Activated CD4-positive, alpha-beta T cell treated with anti-CD3 and anti-CD28 coated beads for 36 hours (primary cell): ENCODE data around the gene AARSD1. TPM values are rescaled to one million over a fixed set of nuclear protein-coding genes. Genes with fewer than 3 reads are reported as not detected.
"Not testable (repeated sequence)": the region's sequence is repeated elsewhere in the genome, so short reads cannot be mapped to it uniquely, and the experiment has no call there.

ENCODE experiments used
- ATAC-seq: fragments of 200-7000 bp; cut with Tn5 transposase; one replicate; pipeline ENCODE4 v1.10.0; 2021; ENCODE audit warnings: mild to moderate bottlenecking, moderate library complexity
- CTCF ChIA-PET: fragments of 350-600 bp; sonication (Branson Sonifier 250); formaldehyde crosslinking; loops from one replicate; lab custom pipeline; 2021; ENCODE audit warnings: antibody characterized with exemption; lab: Charles Lee
- POLR2A ChIA-PET: fragments of 350-600 bp; sonication (Branson Sonifier 250); formaldehyde crosslinking; loops from one replicate; lab custom pipeline; 2021; ENCODE audit warnings: antibody characterized with exemption, inconsistent platforms; lab: Charles Lee
- DNase-seq: peaks from one replicate; pipeline ENCODE4 v3.0.0-alpha.2; 2020
- H3K27ac Mint-ChIP-seq: one replicate; pipeline ENCODE4 v1.8.0; 2021; ENCODE audit warnings: mixed read lengths
- H3K27me3 Mint-ChIP-seq: one replicate; pipeline ENCODE4 v1.8.0; 2021; ENCODE audit warnings: mixed read lengths
- H3K36me3 Mint-ChIP-seq: one replicate; pipeline ENCODE4 v1.8.0; 2021; ENCODE audit warnings: low read depth, mixed read lengths
- H3K4me1 Mint-ChIP-seq: one replicate; pipeline ENCODE4 v1.8.0; 2021; ENCODE audit warnings: mixed read lengths
- H3K4me3 Mint-ChIP-seq: one replicate; pipeline ENCODE4 v1.8.0; 2021; ENCODE audit warnings: mild to moderate bottlenecking, moderate library complexity, mixed read lengths
- H3K9me3 Mint-ChIP-seq: one replicate; pipeline ENCODE4 v1.8.0; 2021; ENCODE audit warnings: low read depth, mixed read lengths
- intact Hi-C, 2 experiments: fragments of 100-400 bp; cut with DNase I in 1 of 2; cut with micrococcal nuclease in 1 of 2; formaldehyde crosslinking; loops; one replicate each; pipeline versions ENCODE4 v1.14.2 to v1.15.1; 2022 to 2024; cut with DNase I, micrococcal nuclease
- total RNA-seq, 2 experiments: library from RNA; stranded (reverse); gene quantifications; one replicate each; pipeline ENCODE4 v1.2.3, GENCODE V29; 2021

AARSD1 gene
- total RNA-seq, result 10 to 100 TPM; 40.8 to 58.6 TPM

- ChIA-PET POLR2A (interaction anchor here (0.8 to 1.0 kb wide), 2 partner anchors 34 to 378 kb away, joined by 3 to 5 read pairs; partner anchors contain the start of gene RPL27), CTCF (interaction anchor here (0.7 to 1.7 kb wide), 3 partner anchors 16 to 139 kb away, joined by 3 to 9 read pairs (median 4); partner anchors contain the start of genes PTGES3L, RPL27 and RUNDC1)
- H3K27ac Mint-ChIP-seq, result peak within 1 kb of the TSS; percentile 90
- intact Hi-C loops, result loop anchor here (1.0 kb wide), 9 partner anchors 16 to 402 kb away; partner anchors contain the start of genes RPL27 (in 2 of the 2), BRCA1 (in 1 of the 2), COASY (in 1 of the 2) and PTGES3L (in 1 of the 2)
- H3K4me3 Mint-ChIP-seq, result peak within 1 kb of the TSS; percentile 93
- H3K4me1 Mint-ChIP-seq, result peaks cover 22% of the 10 kb centered on the region
- H3K9me3 Mint-ChIP-seq, result no peaks in the 10 kb centered on the region
- peaks cover 33% of the 10 kb centered on the region for H3K36me3 Mint-ChIP-seq
- DNase-seq (peak; percentile 95), ATAC-seq (peak; percentile 95)
- H3K27me3 Mint-ChIP-seq, result no peaks in the 10 kb centered on the region
Observed at GRCh38 chr17:42964161-42964932, at the start of gene AARSD1. Gene AARSD1, minus strand, starts transcription at chr17:42964454. Its CDS starts 14 bp downstream, at chr17:42964440.

- POLR2A ChIA-PET, result no interaction called here
- H3K9me3 Mint-ChIP-seq, result no peaks in the 10 kb centered on the region
Observed at GRCh38 chr17:43013296-43013695, 49.0 kb upstream of the AARSD1 start.

GRCh38 chr17:43011728-43012472, 47.6 kb upstream of the AARSD1 start:
- Mint-ChIP-seq H3K27ac (no peak overlapping the region), H3K36me3 (peaks cover 22% of the 10 kb centered on the region), H3K4me3 (no peak overlapping the region), H3K4me1 (peaks cover 12% of the 10 kb centered on the region), H3K27me3 (no peaks in the 10 kb centered on the region), H3K9me3 (no peaks in the 10 kb centered on the region)
- ChIA-PET CTCF (interaction anchor here (0.7 to 0.8 kb wide), 2 partner anchors 14 to 337 kb away, joined by 3 read pairs; partner anchors contain the start of gene RPL27), POLR2A (interaction anchor here (0.6 kb wide), 1 partner anchor 318 kb away, joined by 3 read pairs; no protein-coding TSS in a partner anchor)
- no peak for ATAC-seq
- intact Hi-C loops, result no loop called here
- no peak for DNase-seq

More at GRCh38 chr17:43013296-43013695, 49.0 kb upstream of the AARSD1 start:
- H3K4me1 Mint-ChIP-seq, result peaks cover 9% of the 10 kb centered on the region
- CTCF ChIA-PET, result no interaction called here
- no peak for DNase-seq
- no peak overlapping the region for H3K27ac Mint-ChIP-seq
- peaks cover 21% of the 10 kb centered on the region for H3K36me3 Mint-ChIP-seq
- intact Hi-C loops, result no loop called here
- H3K4me3 Mint-ChIP-seq, result no peak overlapping the region
- H3K27me3 Mint-ChIP-seq, result no peaks in the 10 kb centered on the region
- no peak for ATAC-seq

GRCh38 chr17:43010667-43011308, 46.5 kb upstream of the AARSD1 start:
- H3K9me3 Mint-ChIP-seq, result no peaks in the 10 kb centered on the region
- intact Hi-C loops, result no loop called here
- DNase-seq, result no peak
- H3K4me3 Mint-ChIP-seq, result no peak overlapping the region
- H3K27me3 Mint-ChIP-seq, result no peaks in the 10 kb centered on the region
- peaks cover 24% of the 10 kb centered on the region for H3K36me3 Mint-ChIP-seq
- ATAC-seq, result no peak
- ChIA-PET CTCF (interaction anchor here (0.5 kb wide), 1 partner anchor 16 kb away, joined by 3 read pairs; no protein-coding TSS in a partner anchor), POLR2A (interaction anchor here (0.6 kb wide), 2 partner anchors 13 to 317 kb away, joined by 3 to 4 read pairs; no protein-coding TSS in a partner anchor)
- no peak overlapping the region for H3K27ac Mint-ChIP-seq
- H3K4me1 Mint-ChIP-seq, result peaks cover 15% of the 10 kb centered on the region

GRCh38 chr17:43006639-43007551, 42.6 kb upstream of the AARSD1 start, which contains the start of gene IFI35:
Gene IFI35, plus strand, starts transcription at chr17:43006784. Its CDS starts 164 bp downstream, at chr17:43006948.
- H3K27ac Mint-ChIP-seq, result peak within 1 kb of the TSS; percentile 100
- no peaks in the 10 kb centered on the region for H3K9me3 Mint-ChIP-seq
- peak; percentile 97 for ATAC-seq
- ChIA-PET POLR2A (interaction anchor here (1.0 to 1.7 kb wide), 3 partner anchors 9 to 17 kb away, joined by 3 to 13 read pairs (median 4); partner anchors contain the start of gene RPL27), CTCF (interaction anchor here (1.0 to 2.3 kb wide), 2 partner anchors 8 to 165 kb away, joined by 3 to 12 read pairs; partner anchors contain the start of gene RPL27)
- H3K36me3 Mint-ChIP-seq, result peaks cover 28% of the 10 kb centered on the region
- intact Hi-C loops, result loop anchor here (1.0 kb wide), 3 partner anchors 9 to 309 kb away; partner anchors contain the start of genes RPL27 (in 1 of the 2) and VAT1 (in 1 of the 2)
- peak; percentile 94 for DNase-seq
- H3K4me1 Mint-ChIP-seq, result peaks cover 24% of the 10 kb centered on the region
- H3K27me3 Mint-ChIP-seq, result no peaks in the 10 kb centered on the region
- peak within 1 kb of the TSS; percentile 99 for H3K4me3 Mint-ChIP-seq

- CTCF ChIA-PET, result interaction anchor here (1.9 kb wide), 1 partner anchor 21 kb away, joined by 5 read pairs; no protein-coding TSS in a partner anchor
- POLR2A ChIA-PET, result interaction anchor here (0.7 kb wide), 1 partner anchor 276 kb away, joined by 4 read pairs; no protein-coding TSS in a partner anchor
- Mint-ChIP-seq H3K36me3 (peaks cover 55% of the 10 kb centered on the region), H3K27ac (peak overlapping the region; percentile 61), H3K4me3 (no peak overlapping the region), H3K9me3 (no peaks in the 10 kb centered on the region), H3K4me1 (peaks cover 34% of the 10 kb centered on the region), H3K27me3 (no peaks in the 10 kb centered on the region)
- intact Hi-C loops, result no loop called here
- no peak for DNase-seq
- no peak for ATAC-seq
Observed at GRCh38 chr17:43003542-43004172, 39.4 kb upstream of the AARSD1 start.

- peaks cover 37% of the 10 kb centered on the region for H3K4me1 Mint-ChIP-seq
- intact Hi-C loops, H3K9me3 Mint-ChIP-seq, ATAC-seq, DNase-seq, CTCF ChIA-PET, H3K27me3 Mint-ChIP-seq: not testable (repeated sequence)
- peak overlapping the region; percentile 28 for H3K4me3 Mint-ChIP-seq
- peak overlapping the region; percentile 67 for H3K27ac Mint-ChIP-seq
- H3K36me3 Mint-ChIP-seq, result peaks cover 56% of the 10 kb centered on the region
- POLR2A ChIA-PET, result interaction anchor here (0.6 kb wide), 2 partner anchors 344 to 367 kb away, joined by 3 to 4 read pairs; no protein-coding TSS in a partner anchor
Observed at GRCh38 chr17:43000894-43001293, 36.6 kb upstream of the AARSD1 start.

GRCh38 chr17:42999003-42999525, 34.8 kb upstream of the AARSD1 start:
- H3K4me1 Mint-ChIP-seq, result peaks cover 37% of the 10 kb centered on the region
- DNase-seq (no peak), ATAC-seq (no peak)
- H3K36me3 Mint-ChIP-seq, result peaks cover 53% of the 10 kb centered on the region
- H3K27ac Mint-ChIP-seq, result peak overlapping the region; percentile 99
- ChIA-PET POLR2A (interaction anchor here (0.7 to 1.8 kb wide), 8 partner anchors 8 to 485 kb away, joined by 3 to 35 read pairs (median 4); partner anchors contain the start of genes BRCA1, DHX8, IFI35 and RETREG3), CTCF (interaction anchor here (1.3 to 2.4 kb wide), 8 partner anchors 8 to 421 kb away, joined by 4 to 14 read pairs (median 9); partner anchors contain the start of genes AOC2, BRCA1, IFI35 and PSMC3IP)
- H3K9me3 Mint-ChIP-seq, result no peaks in the 10 kb centered on the region
- intact Hi-C loops, result loop anchor here (5.0 kb wide), 3 partner anchors 167 to 1312 kb away; partner anchors contain the start of genes EIF1 (in 1 of the 2) and PSME3 (in 1 of the 2)
- H3K4me3 Mint-ChIP-seq, result peak overlapping the region; percentile 95
- no peaks in the 10 kb centered on the region for H3K27me3 Mint-ChIP-seq
